CD4-positive, alpha-beta T cell treated with Interleukin-10 for 1 hour (primary cell): ENCODE measurements around the gene PPP2R2C.

Experiments used
- DNase-seq: peaks from one replicate; pipeline ENCODE4 v3.0.0-alpha.2; 2020

PPP2R2C gene

GRCh38 chr4:6359536-6360308 is 112.7 kb downstream of the PPP2R2C start:
- DNase-seq: no peak

DNA sequence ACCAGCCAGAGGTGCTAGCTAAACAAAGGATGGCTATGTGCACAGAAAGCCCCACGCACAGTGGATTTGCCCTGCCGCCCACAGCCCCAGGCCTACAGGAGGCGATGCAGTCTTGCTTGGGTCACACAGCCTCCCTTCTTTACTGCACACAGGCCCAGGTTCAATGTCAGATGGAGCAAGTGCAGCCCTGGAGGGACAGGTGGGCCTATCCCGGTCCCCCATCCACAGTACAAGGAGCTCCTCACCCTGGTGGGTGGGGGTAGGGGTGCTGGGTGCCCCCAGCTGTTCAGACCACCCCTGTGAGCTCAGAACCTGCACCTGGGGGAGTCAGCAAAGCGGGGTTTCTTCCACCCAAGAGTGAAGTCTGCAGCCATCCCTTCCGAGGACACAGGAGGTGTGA is 114.9 kb downstream of the PPP2R2C start:
- no peak for DNase-seq

DNA sequence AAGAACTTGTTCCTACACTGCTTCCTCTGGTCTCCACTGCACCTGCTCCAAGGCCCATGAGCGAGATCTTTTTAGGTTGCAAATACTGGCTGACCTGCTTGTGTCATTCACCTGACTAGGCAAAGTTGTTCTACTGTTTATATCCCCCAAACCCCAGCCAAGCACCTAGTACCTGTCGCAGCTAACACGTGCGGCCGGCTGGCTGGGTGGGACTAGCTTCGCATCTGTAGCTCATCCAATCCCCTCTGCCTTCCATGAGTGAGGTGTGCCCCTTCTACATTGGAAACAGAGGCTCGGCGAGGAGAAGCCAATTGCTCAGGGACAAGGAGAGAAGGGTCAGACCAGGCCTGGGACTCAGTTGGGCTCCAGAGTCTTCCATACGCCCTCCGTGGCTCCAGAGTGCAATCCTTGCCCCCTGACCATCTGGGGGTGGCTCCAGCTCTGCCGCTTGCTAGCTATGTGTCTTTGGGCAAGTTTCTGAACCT is 116.3 kb downstream of the PPP2R2C start:
- DNase-seq: no peak

- no peak for DNase-seq
Observed at GRCh38 chr4:6355052-6355451, 117.4 kb downstream of the PPP2R2C start.

DNA sequence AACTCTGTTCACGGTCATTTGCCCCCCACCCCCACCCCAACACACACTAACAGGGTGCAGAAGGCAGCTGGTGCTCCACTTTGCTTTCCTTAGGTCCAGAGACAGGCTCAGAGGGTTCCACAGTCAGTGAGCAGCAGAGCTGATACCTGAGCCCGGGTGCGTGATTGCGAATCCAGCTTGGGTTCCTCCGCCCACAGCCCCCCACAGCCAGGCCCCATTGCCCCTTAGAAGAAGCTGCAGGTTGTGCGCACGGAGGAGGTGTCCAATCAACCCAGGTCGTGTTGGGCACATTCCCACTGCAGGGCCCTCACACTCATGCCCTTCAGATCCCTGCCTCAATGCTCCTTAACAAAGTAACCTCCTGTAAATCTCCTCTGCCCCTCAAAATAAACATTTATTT is 117.8 kb downstream of the PPP2R2C start:
- no peak for DNase-seq

- no peak for DNase-seq
Observed at GRCh38 chr4:6354119-6354518, 118.3 kb downstream of the PPP2R2C start.

DNA sequence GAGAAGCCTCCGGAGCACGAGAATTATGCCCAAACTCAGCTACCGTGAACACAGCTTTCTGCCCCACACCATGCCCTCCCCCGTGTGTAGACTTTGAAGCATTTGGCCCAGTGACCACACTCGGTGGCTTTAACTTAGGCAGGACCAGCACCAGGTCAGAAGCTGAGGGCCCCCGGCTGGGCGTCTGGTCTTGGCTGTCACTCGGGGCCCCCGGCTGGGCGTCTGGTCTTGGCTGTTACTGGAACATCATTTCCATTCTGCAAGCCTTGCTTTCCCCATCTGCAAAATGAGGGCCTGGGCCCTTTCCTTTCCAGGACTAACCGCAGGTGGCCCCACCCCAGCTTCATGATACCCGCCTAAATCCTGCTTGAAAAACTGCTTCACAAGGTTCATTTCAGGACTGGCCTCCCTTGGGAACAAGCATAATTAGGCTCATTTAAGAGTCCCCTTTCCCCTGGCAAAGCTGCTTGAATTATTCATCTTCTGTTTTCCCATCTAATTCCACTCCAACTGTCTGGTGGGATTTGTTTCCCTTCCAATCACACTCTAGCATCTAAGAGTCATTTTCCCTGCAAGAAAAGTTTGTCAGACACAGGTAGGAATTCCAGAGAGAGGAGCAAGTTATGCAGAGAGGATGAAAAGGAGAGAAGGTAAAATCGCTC is 120.3 kb downstream of the PPP2R2C start:
- no peak for DNase-seq

- no peak for DNase-seq
Observed at GRCh38 chr4:6351246-6352000, 121.0 kb downstream of the PPP2R2C start.

GRCh38 chr4:6350646-6351045 is 121.8 kb downstream of the PPP2R2C start:
- DNase-seq: no peak

GRCh38 chr4:6349896-6350603 is 122.4 kb downstream of the PPP2R2C start:
- no peak for DNase-seq

- no peak for DNase-seq
Observed at GRCh38 chr4:6348408-6348807, 124.0 kb downstream of the PPP2R2C start.

GRCh38 chr4:6347511-6348045 is 124.8 kb downstream of the PPP2R2C start:
- no peak for DNase-seq

GRCh38 chr4:6346373-6347110 is 125.9 kb downstream of the PPP2R2C start:
- DNase-seq: no peak

- no peak for DNase-seq
Observed at GRCh38 chr4:6345866-6346265, 126.5 kb downstream of the PPP2R2C start.

DNA sequence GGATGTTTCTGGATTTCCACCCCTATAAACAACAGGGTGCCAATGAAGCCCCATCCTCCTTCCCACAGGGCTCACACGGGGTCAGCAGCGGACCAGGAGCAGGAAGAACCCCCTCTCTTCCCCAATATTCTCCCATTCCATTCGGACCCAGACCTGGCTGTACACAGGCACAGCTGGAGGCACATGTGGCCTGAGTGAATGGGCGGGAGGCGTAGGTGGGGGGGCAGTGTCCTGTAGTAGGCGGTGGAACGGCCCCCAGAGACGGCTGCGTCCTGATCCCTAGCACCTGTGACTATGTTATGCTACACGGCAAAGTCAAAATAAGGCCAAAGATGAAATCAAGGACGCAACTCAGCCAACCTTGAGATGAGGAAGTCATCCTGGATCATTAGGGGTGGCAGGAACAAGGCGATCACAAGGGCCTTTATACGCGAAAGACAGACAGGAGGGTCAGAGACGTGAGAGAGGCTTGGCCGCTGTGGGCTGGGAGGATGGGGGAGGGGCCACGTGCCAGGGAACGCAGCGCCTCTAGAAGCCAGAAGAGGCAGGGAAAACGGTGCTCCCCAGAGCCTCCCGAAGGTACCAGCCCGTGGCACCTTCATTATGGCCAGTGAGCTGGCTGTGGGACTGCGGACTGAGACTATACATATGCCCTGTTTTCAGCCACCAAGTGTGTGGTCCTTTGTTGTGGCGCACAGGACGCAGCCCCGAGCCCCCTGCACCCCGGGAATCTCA is 127.2 kb downstream of the PPP2R2C start:
- DNase-seq: no peak

- no peak for DNase-seq
Observed at GRCh38 chr4:6343939-6344408, 128.4 kb downstream of the PPP2R2C start.

DNA sequence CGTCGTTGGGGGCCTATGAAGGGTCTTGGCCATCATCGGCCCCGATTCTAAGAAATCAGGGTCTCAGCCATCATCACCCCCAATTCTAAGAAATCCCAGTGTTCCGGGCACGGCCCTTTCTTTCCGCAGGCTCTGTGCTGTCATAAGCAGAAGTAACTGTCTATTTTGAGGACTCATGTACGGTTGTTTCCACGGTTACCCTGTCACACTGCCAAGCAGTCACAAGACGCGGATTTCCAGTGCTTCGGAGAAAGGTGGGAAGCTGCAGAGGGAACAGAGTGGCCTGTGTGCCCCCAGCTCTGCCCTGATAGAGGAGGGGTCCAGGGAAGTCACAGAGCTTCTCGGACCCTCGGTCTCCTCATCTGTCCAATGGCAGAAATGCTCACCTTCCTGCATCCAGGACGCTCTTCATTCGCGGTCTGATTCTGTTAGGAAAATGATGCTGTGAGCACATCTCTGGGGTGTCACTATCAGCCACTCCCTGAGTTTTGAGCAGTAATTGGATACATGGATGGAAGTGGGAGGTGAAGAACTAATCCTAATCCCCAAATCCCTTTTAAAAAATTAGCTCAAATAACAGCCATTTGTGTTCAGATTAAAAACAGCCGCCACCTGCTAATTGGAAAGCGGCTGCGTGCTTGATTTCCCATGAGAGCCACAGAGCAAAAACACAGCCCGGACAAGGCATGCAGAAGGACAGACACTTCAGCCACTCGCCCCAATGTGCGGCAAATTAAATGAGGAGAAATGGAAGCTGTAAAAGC is 129.7 kb downstream of the PPP2R2C start:
- no peak for DNase-seq

DNA sequence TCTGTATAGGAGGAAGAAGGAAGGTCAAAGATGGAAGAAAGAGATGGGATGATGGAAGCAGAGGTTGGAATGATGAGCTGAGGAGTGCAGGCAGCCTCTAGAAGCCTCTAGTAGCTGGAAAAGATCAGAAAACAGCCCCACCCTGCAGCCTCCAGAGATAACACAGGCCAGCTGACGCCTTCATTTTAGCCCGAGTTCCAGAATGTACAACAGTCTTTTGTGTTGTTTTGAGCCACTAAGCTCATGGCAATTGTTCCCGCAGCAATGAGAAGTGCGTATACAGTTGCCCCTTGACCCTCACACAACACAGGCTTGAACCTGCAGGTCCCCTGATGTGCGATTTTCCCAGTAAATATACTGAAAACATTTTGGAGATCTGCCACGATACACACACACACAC is 130.7 kb downstream of the PPP2R2C start:
- no peak for DNase-seq

- DNase-seq: no peak
Observed at GRCh38 chr4:6340446-6341015, 131.9 kb downstream of the PPP2R2C start.
